OCI-LY7 (cell line): Measurements from ENCODE around the gene PLEKHH1. TPM values are rescaled to one million over a fixed set of nuclear protein-coding genes. Genes with fewer than 3 reads are reported as not detected.

Experiments
- BruUV-seq: library from RNA; stranded (reverse); fragments of 400-500 nt; replicated peaks from 2 replicates; lab custom pipeline; 2021; lab: Mats Ljungman, UMichigan
- CTCF ChIA-PET: fragments of 300-600 bp; sonication (Branson Sonifier 250); formaldehyde crosslinking; loops from one replicate; lab custom pipeline; 2022; ENCODE audit warnings: antibody characterized with exemption; ENCODE audit not compliant: unreplicated experiment; lab: Charles Lee
- POLR2A ChIA-PET: fragments of 300-600 bp; sonication (Branson Sonifier 250); formaldehyde crosslinking; loops from one replicate; lab custom pipeline; 2022; ENCODE audit warnings: antibody characterized with exemption; lab: Charles Lee
- DNase-seq: peaks from one replicate; pipeline ENCODE4 v3.0.0-alpha.2; 2015; ENCODE audit warnings: low spot score
- H2AFZ ChIP-seq: fragments of 200-600 bp; sonication (generic), shearing (Covaris generic); 2 replicates; pipeline ENCODE4 v1.6.1; 2014; ENCODE audit warnings: mild to moderate bottlenecking, antibody characterized with exemption, low read length, moderate library complexity
- H3K27ac ChIP-seq: fragments of 200-600 bp; sonication (generic); 2 replicates; pipeline ENCODE4 v1.5.1; 2014; ENCODE audit warnings: mixed run types, low read depth, mild to moderate bottlenecking, moderate library complexity, low read length, inconsistent platforms; ENCODE audit not compliant: poor library complexity, severe bottlenecking
- H3K36me3 ChIP-seq: fragments of 200-600 bp; sonication (generic); 2 replicates; pipeline ENCODE4 v1.6.1; 2014; ENCODE audit warnings: mild to moderate bottlenecking, antibody characterized with exemption, low read length, moderate library complexity, mixed read lengths; ENCODE audit not compliant: insufficient read depth
- H3K4me1 ChIP-seq: fragments of 200-600 bp; sonication (generic); 2 replicates; pipeline ENCODE4 v1.5.1; 2014; ENCODE audit warnings: mild to moderate bottlenecking, low read length; ENCODE audit not compliant: insufficient read depth, poor library complexity, severe bottlenecking
- H3K4me2 ChIP-seq: fragments of 200-600 bp; sonication (generic); 2 replicates; pipeline ENCODE4 v1.6.1; 2014; ENCODE audit warnings: mild to moderate bottlenecking, low read length
- H3K4me3 ChIP-seq: fragments of 200-600 bp; sonication (generic); 2 replicates; pipeline ENCODE4 v1.5.1; 2014; ENCODE audit warnings: mild to moderate bottlenecking, low read depth, low read length; ENCODE audit not compliant: poor library complexity, severe bottlenecking
- H3K79me2 ChIP-seq: fragments of 200-600 bp; sonication (generic); 2 replicates; pipeline ENCODE4 v1.6.1; 2016; ENCODE audit warnings: low read depth, mild to moderate bottlenecking, low read length, moderate library complexity, mixed read lengths; ENCODE audit not compliant: insufficient read depth
- H3K9me2 ChIP-seq: fragments of 200-600 bp; sonication (generic); 2 replicates; pipeline ENCODE4 v1.6.1; 2016; ENCODE audit warnings: mild to moderate bottlenecking, low read length, mixed read lengths; ENCODE audit not compliant: insufficient read depth
- H3K9me3 ChIP-seq: fragments of 200-600 bp; sonication (generic); 2 replicates; pipeline ENCODE4 v1.6.1; 2014; ENCODE audit warnings: mild to moderate bottlenecking, mixed run types, low read length, mixed read lengths
- H4K20me1 ChIP-seq: fragments of 200-600 bp; sonication (generic); 2 replicates; pipeline ENCODE4 v1.6.1; 2014; ENCODE audit warnings: mild to moderate bottlenecking, antibody characterized with exemption, low read length, moderate library complexity, mixed read lengths; ENCODE audit not compliant: insufficient read depth
- CTCF ChIP-seq: fragments of 200-600 bp; sonication (generic); conservative IDR thresholded peaks from 2 replicates; pipeline ENCODE4 v1.5.1; 2014; ENCODE audit warnings: mild to moderate bottlenecking, antibody characterized with exemption, low read length, moderate library complexity, mixed read lengths
- EZH2phosphoT487 ChIP-seq: fragments of 200-600 bp; sonication (generic); IDR thresholded peaks from 2 replicates; pipeline ENCODE4 v1.6.1; 2018; ENCODE audit warnings: low read depth, borderline replicate concordance, mild to moderate bottlenecking, mixed run types, antibody characterized with exemption, low read length, moderate library complexity, mixed read lengths
- intact Hi-C: fragments of 100-400 bp; cut with micrococcal nuclease; formaldehyde crosslinking; loops from one replicate; pipeline ENCODE4 v1.10.0; 2022; ENCODE audit not compliant: unreplicated experiment
- total RNA-seq, 2 experiments: library from RNA; depleted of rRNA in 1 of 2; stranded (reverse); fragments of >200 nt in 1 of 2; shearing (Covaris generic) in 1 of 2; gene quantifications; 2 replicates each; pipeline ENCODE4 v1.2.3, GENCODE V29; 2014 to 2022

PLEKHH1 gene
- total RNA-seq, 2 experiments from 2014 or later: not detected

DNA sequence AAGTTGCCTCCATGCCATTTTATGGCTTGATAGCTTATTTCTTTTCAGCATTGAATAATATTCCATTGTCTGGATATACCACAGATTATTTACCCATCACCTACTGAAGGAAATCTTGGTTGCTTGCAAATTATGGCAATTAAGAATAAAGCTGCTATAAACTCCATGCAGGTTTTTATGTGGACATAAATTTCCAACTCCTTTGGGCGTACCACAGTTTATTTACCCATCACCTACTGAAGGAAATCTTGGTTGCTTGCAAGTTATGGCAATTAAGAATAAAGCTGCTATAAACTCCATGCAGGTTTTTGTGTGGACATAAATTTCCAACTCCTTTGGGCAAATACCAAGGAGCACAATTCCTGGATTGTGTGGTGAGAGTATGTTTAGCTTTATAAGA is 12.6 kb upstream of the PLEKHH1 start:
- Histone ChIP-seq H3K9me3 (no peaks in the 10 kb centered on the region), H3K4me1 (peaks cover 10% of the 10 kb centered on the region), H3K27ac (no peak overlapping the region), H2AFZ (no peak overlapping the region), H3K4me2 (no peak overlapping the region), H3K9me2 (no peaks in the 10 kb centered on the region), H3K79me2 (no peaks in the 10 kb centered on the region), H4K20me1 (no peaks in the 10 kb centered on the region), H3K4me3 (no peak overlapping the region), H3K36me3 (no peaks in the 10 kb centered on the region)
- intact Hi-C loops: loop anchor here (10.0 kb wide), 1 partner anchor 184 kb away; the partner anchor contains the start of gene RDH12
- TF ChIP-seq EZH2phosphoT487 (no peak), CTCF (no peak)
- ChIA-PET POLR2A (interaction anchor here (0.9 to 1.3 kb wide), 4 partner anchors 8 to 28 kb away, joined by 3 to 4 read pairs (median 4); no protein-coding TSS in a partner anchor), CTCF (no interaction called here)
- BruUV-seq: no TSS peak
- DNase-seq: no peak

DNA sequence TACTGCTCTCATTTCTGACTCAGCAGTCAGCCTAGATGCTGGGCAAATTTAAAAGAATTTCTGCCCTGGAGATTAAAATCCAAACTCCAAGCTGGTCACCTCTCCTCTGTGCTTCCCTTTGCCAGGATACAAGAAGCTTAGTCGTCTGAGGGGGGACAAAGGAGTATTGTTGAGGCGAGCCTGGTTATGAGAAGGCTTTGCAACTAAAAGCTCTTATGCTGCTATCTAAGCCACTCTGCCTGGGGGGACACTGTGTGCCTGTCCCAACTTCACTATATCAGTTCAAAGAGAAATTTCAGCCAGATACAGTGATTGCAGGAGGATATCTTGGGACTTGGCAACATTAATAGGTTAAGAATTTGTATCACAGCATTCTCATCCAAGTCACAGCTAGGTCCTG is 10.8 kb upstream of the PLEKHH1 start:
- no peaks in the 10 kb centered on the region for H3K79me2 ChIP-seq
- BruUV-seq: no TSS peak
- H3K9me3 ChIP-seq: no peaks in the 10 kb centered on the region
- no peaks in the 10 kb centered on the region for H3K4me1 ChIP-seq
- no peaks in the 10 kb centered on the region for H3K9me2 ChIP-seq
- no peak overlapping the region for H2AFZ ChIP-seq
- no peak overlapping the region for H3K27ac ChIP-seq
- no peak overlapping the region for H3K4me3 ChIP-seq
- ChIA-PET CTCF (no interaction called here), POLR2A (no interaction called here)
- intact Hi-C loops: loop anchor here (10.0 kb wide), 1 partner anchor 183 kb away; the partner anchor contains the start of gene RDH12
- DNase-seq: no peak
- no peak for TF ChIP-seq EZH2phosphoT487
- TF ChIP-seq CTCF: no peak
- no peaks in the 10 kb centered on the region; the same call in 1 of the 2 replicates for H4K20me1 ChIP-seq
- H3K4me2 ChIP-seq: no peak overlapping the region
- no peaks in the 10 kb centered on the region for H3K36me3 ChIP-seq

- intact Hi-C loops: loop anchor here (10.0 kb wide), 1 partner anchor 181 kb away; the partner anchor contains the start of gene RDH12
- CTCF ChIA-PET: no interaction called here
- no peak overlapping the region for H3K4me3 ChIP-seq
- no peaks in the 10 kb centered on the region; the same call in 1 of the 2 replicates for H4K20me1 ChIP-seq
- POLR2A ChIA-PET: interaction anchor here (1.8 kb wide), 1 partner anchor 10 kb away, joined by 5 read pairs; no protein-coding TSS in a partner anchor
- BruUV-seq: no TSS peak
- TF ChIP-seq CTCF: no peak
- no peak for TF ChIP-seq EZH2phosphoT487
- H3K27ac ChIP-seq: no peak overlapping the region
- no peaks in the 10 kb centered on the region for H3K36me3 ChIP-seq
- H3K9me3 ChIP-seq: no peaks in the 10 kb centered on the region
- no peak overlapping the region for H3K4me2 ChIP-seq
- H3K79me2 ChIP-seq: no peaks in the 10 kb centered on the region
- H3K4me1 ChIP-seq: no peaks in the 10 kb centered on the region
- DNase-seq: no peak
- no peaks in the 10 kb centered on the region for H3K9me2 ChIP-seq
- no peak overlapping the region for H2AFZ ChIP-seq
Measured at GRCh38 chr14:67523764-67524633, 9.1 kb upstream of the PLEKHH1 start.
